AG10803 (cell line): ENCODE results near the gene DCPS.
A peak's percentile ranks its signal among the peaks of the same experiment; 100 is the strongest.

Experiments
- DNase-seq: peaks from one replicate; pipeline ENCODE4 v3.0.0; 2010; ENCODE audit warnings: low read depth
- H3K4me3 ChIP-seq: 2 replicates; pipeline ENCODE4 v1.5.1; 2011; ENCODE audit warnings: mild to moderate bottlenecking, low read length, control low read depth
- CTCF ChIP-seq: conservative IDR thresholded peaks from 2 replicates; pipeline ENCODE4 v1.5.1; 2011; ENCODE audit warnings: mild to moderate bottlenecking, low read length, control low read depth, inconsistent platforms

The DCPS gene

GRCh38 chr11:126355926-126356897 is 52.4 kb downstream of the DCPS start:
- H3K4me3 ChIP-seq, result peak overlapping the region; percentile 87
- TF ChIP-seq CTCF, result 0 out of 2 replicates have a peak, but pooled peaks have one; percentile 7
- DNase-seq, result peak; percentile 49

DNA sequence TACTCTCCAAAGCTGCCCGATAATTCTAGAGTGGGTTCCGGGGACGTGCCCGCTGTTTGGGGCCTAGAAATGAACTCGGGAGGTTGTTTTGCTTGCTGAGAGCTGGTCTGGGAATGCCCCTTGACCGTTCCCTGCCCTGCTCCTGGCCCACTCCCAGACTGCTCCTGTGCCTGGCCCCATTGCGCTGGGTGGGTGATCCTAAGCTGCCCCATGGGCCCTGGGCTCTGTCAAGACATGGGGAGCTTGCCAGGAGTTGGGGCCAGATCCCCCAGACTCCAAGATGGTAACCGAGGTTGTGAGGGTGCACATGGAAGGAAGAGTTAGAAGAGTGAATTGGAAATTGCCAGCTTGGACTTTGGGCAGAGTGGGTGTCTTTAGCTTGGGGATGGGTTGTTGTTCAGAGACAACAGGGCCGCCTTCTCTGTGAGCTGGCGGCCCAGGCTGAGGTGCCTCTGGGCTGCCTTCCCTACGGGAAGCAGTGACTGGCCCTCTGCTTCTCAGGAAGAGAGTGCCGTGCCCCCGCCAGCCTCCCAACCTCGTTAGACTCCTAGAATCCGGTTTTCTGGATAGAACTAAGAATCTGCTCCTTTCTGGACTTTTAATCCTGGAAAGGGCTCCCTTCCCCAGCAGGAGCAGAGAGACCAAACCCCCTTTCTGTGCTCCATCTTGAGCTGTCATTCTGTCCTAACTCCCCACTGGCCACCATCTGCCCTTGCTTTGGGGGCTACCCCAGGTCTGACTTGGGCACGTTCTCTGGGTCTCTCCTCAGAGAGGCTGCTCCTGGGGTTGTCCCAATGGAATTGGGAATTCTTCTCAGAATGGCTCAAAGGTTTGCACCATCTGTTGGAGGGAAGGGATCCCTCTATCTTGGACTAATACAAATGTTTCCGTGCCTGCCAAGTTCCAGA is 53.4 kb downstream of the DCPS start:
- TF ChIP-seq CTCF, result no peak
- DNase-seq, result no peak
- peak overlapping the region; percentile 87 for H3K4me3 ChIP-seq

GRCh38 chr11:126357969-126358762 is 54.3 kb downstream of the DCPS start:
- TF ChIP-seq CTCF, result peak; percentile 29
- peak overlapping the region; percentile 87 for H3K4me3 ChIP-seq
- no peak for DNase-seq

- no peak for DNase-seq
- no peak for TF ChIP-seq CTCF
- no peak overlapping the region for H3K4me3 ChIP-seq
Measured at GRCh38 chr11:126358763-126359160, 54.9 kb downstream of the DCPS start.

DNA sequence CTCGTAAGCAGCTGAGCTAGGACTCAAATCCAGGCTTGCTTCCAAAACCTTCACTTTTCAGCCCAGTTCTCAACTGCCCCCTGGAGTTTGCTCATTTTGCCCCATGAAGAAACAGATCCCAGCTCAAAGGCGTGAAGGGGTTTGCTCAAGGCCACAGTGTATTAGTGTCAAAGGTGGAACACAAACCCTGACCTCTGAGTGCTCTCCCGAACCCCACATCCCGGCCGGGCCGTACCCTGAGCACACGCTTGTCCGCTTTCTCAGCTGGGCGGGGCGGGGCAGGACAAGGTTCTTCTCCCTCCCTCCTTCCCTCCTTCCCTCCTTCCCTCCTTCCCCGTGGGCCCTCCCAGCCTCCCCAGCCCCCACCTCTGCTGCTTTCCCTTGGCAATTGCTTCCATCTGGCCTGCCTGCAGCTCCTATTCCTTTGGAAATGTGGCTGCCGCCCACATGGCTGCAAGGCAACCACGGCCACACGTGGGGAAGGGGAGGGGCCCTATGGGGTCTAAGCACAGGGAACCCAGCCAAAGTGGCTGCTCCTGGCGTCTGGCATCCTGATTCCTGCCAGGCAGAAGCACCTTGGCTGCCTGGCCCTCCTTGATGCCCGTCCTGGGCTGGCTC is 55.7 kb downstream of the DCPS start:
- DNase-seq, result peak; percentile 88
- H3K4me3 ChIP-seq, result peak overlapping the region; percentile 30
- peak; percentile 51 for TF ChIP-seq CTCF

DNA sequence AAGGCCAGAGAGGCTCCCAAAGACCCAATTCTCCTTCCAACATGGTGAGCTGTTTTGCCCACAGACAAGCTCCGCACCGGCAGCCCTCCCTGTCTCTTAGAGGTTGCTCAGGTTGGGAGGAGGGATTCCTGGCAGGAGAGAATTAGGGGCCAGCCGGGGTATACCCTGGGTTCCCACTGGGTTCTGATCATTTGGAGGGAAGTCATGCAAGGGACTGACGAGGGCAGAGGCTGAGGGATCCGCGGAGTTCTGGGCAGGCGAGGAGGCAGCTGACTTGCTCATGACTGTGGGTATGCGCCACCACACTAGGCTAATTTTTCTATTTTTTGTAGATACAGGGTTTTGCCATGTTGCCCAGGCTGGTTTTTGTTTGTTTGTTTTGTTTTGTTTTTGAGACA is 56.2 kb downstream of the DCPS start:
- no peak for DNase-seq
- no peak for TF ChIP-seq CTCF
- H3K4me3 ChIP-seq, result peak overlapping the region; percentile 20; the same call in 1 of the 2 replicates
